SK-N-SH (cell line): ENCODE results near the gene RASGRF2. TPM values are rescaled to one million over a fixed set of nuclear protein-coding genes. Genes with fewer than 3 reads are reported as not detected.

Source experiments
- CTCF ChIA-PET: fragments of 300-600, 350-600 bp; formaldehyde crosslinking; extraction: SDS; loops from one replicate; lab custom pipeline; 2021; lab: Yijun Ruan, JAX
- POLR2A ChIA-PET: fragments of 350-600 bp; sonication (Branson Sonifier 250); formaldehyde crosslinking; extraction: SDS; loops from one replicate; lab custom pipeline; 2020; ENCODE audit warnings: antibody characterized with exemption, inconsistent platforms; lab: Yijun Ruan, JAX
- DNase-seq: peaks from one replicate; pipeline ENCODE4 v3.0.0; 2012
- H2AFZ ChIP-seq: fragments of 200-600 bp; sonication (generic); 2 replicates; pipeline ENCODE4 v1.8.1; 2016; ENCODE audit warnings: antibody characterized with exemption, mild to moderate bottlenecking, low read depth
- H3F3A ChIP-seq: fragments of 200-600 bp; sonication (generic); replicated peaks from 2 replicates; pipeline ENCODE3; 2016; ENCODE audit warnings: antibody characterized with exemption, mild to moderate bottlenecking; ENCODE audit not compliant: insufficient read depth
- H3K27ac ChIP-seq, 2 experiments: fragments of 200-500 bp in 1 of 2; fragments of 200-600 bp in 1 of 2; sonication (Bioruptor generic) in 1 of 2; sonication (generic), shearing (Covaris generic) in 1 of 2; 2 replicates each; pipeline versions ENCODE4 v1.5.1 to v1.6.1; 2014 to 2016; ENCODE audit warnings: low read depth in 2 of 2, inconsistent platforms in 1 of 2, low read length in 1 of 2, mild to moderate bottlenecking in 1 of 2, mixed read lengths in 1 of 2
- H3K27me3 ChIP-seq: fragments of 200-600 bp; sonication (generic), shearing (Covaris generic); 2 replicates; pipeline ENCODE4 v1.6.1; 2016; ENCODE audit warnings: mixed run types; ENCODE audit not compliant: insufficient read depth
- H3K36me3 ChIP-seq, 2 experiments: fragments of 200-500 bp in 1 of 2; fragments of 200-600 bp in 1 of 2; sonication (Bioruptor generic) in 1 of 2; sonication (generic) in 1 of 2; replicated peaks in 1 of 2; 2 replicates each; pipeline versions ENCODE3 to v1.5.1; 2014 to 2016; ENCODE audit warnings: low read length in 1 of 2, mild to moderate bottlenecking in 1 of 2; ENCODE audit not compliant: insufficient read depth in 2 of 2, control insufficient read depth in 1 of 2
- H3K4me1 ChIP-seq, 2 experiments: fragments of 200-500 bp in 1 of 2; fragments of 200-600 bp in 1 of 2; sonication (Bioruptor generic) in 1 of 2; sonication (generic), shearing (Covaris generic) in 1 of 2; 2 replicates each; pipeline versions ENCODE4 v1.5.1 to v1.6.1; 2014 to 2016; ENCODE audit warnings: low read depth in 1 of 2, low read length in 1 of 2, mixed run types in 1 of 2; ENCODE audit not compliant: insufficient read depth in 2 of 2, control insufficient read depth in 1 of 2
- H3K4me2 ChIP-seq: fragments of 200-600 bp; sonication (generic), shearing (Covaris generic); 2 replicates; pipeline ENCODE4 v1.6.1; 2017; ENCODE audit warnings: mixed run types
- H3K4me3 ChIP-seq, 2 experiments: fragments of 200-500 bp in 1 of 2; fragments of 200-600 bp in 1 of 2; sonication (Bioruptor generic) in 1 of 2; sonication (generic), shearing (Covaris generic) in 1 of 2; 2 replicates each; pipeline versions ENCODE4 v1.5.1 to v1.8.1; 2014 to 2016; ENCODE audit warnings: low read depth in 2 of 2, inconsistent platforms in 1 of 2, low read length in 1 of 2, mild to moderate bottlenecking in 1 of 2, mixed read lengths in 1 of 2, moderate library complexity in 1 of 2
- H3K79me2 ChIP-seq: fragments of 200-600 bp; sonication (generic); 2 replicates; pipeline ENCODE4 v1.8.1; 2017; ENCODE audit warnings: mild to moderate bottlenecking; ENCODE audit not compliant: insufficient read depth
- H3K9ac ChIP-seq: fragments of 200-600 bp; sonication (generic); 2 replicates; pipeline ENCODE4 v1.6.1; 2017; ENCODE audit warnings: mixed run types
- H3K9me2 ChIP-seq: fragments of 200-600 bp; sonication (generic); 2 replicates; pipeline ENCODE4 v1.6.1; 2017; ENCODE audit warnings: mixed run types
- H3K9me3 ChIP-seq: fragments of 200-600 bp; sonication (generic); 2 replicates; pipeline ENCODE4 v1.6.1; 2017; ENCODE audit warnings: mixed run types, mild to moderate bottlenecking, moderate library complexity
- H4K20me1 ChIP-seq: fragments of 200-600 bp; sonication (generic); 2 replicates; pipeline ENCODE4 v1.6.1; 2017; ENCODE audit warnings: mild to moderate bottlenecking, mixed run types; ENCODE audit not compliant: insufficient read depth
- NFIC ChIP-seq: IDR thresholded peaks from 2 replicates; pipeline ENCODE4 v1.4.0; 2012; ENCODE audit warnings: borderline replicate concordance
- NRF1 ChIP-seq: IDR thresholded peaks from 2 replicates; pipeline ENCODE4 v1.6.1; 2012; ENCODE audit warnings: low read depth, mild to moderate bottlenecking, low read length
- PBX3 ChIP-seq: IDR thresholded peaks from 2 replicates; pipeline ENCODE4; 2012
- RCOR1 ChIP-seq: fragments of 150-350 bp; IDR thresholded peaks from 2 replicates; pipeline ENCODE4 v1.6.1; 2017; ENCODE audit warnings: antibody characterized with exemption, low read length
- REST ChIP-seq: IDR thresholded peaks from 2 replicates; pipeline ENCODE4 v1.6.1; 2012; ENCODE audit warnings: mild to moderate bottlenecking, low read depth, low read length, moderate library complexity
- SMC3 ChIP-seq: IDR thresholded peaks from 2 replicates; pipeline ENCODE4 v1.6.1; 2012; ENCODE audit warnings: low read depth, low read length, improper control_type of control experiment
- TCF12 ChIP-seq: IDR thresholded peaks from 2 replicates; pipeline ENCODE4 v1.4.0; 2012
- TEAD4 ChIP-seq: IDR thresholded peaks from 2 replicates; pipeline ENCODE4 v1.4.0; 2012; ENCODE audit warnings: mild to moderate bottlenecking, borderline replicate concordance; ENCODE audit not compliant: insufficient read depth
- USF2 ChIP-seq: fragments of 150-350 bp; IDR thresholded peaks from 2 replicates; pipeline ENCODE4 v1.6.1; 2017; ENCODE audit warnings: antibody characterized with exemption, low read length, low read depth, borderline replicate concordance
- ZBTB33 ChIP-seq: IDR thresholded peaks from 2 replicates; pipeline ENCODE4 v1.4.0; 2012; ENCODE audit warnings: low read depth, borderline replicate concordance
- WGBS: methylation state at CpG from one replicate; pipeline ENCODE4 v1.1.6; 2017; ENCODE audit warnings: low lambda C conversion rate; 5-methylcytosine and 5-hydroxymethylcytosine counted together
- polyA plus RNA-seq, 3 experiments: library from polyadenylated mRNA; depleted of rRNA; stranded (reverse); fragments of >200 nt; gene quantifications; 2 replicates each; pipeline ENCODE4 v1.2.3, GENCODE V29; 2012

Gene RASGRF2
- polyA plus RNA-seq, 1 of the 3 experiments (the other 2 are of a cell fraction), result under 0.01 TPM

GRCh38 chr5:81216152-81216551 lies 256.0 kb downstream of the RASGRF2 start:
- no peak overlapping the region for H3K4me3 ChIP-seq
- H3K4me1 ChIP-seq, result no peaks in the 10 kb centered on the region
- no peaks in the 10 kb centered on the region for H3K27me3 ChIP-seq
- TF ChIP-seq TCF12 (no peak), USF2 (no peak), SMC3 (no peak), REST (no peak), PBX3 (no peak), NFIC (no peak), ZBTB33 (no peak), TEAD4 (no peak), RCOR1 (no peak), NRF1 (no peak)
- no peak overlapping the region for H3K27ac ChIP-seq
- no peak for DNase-seq
- H3K9me2 ChIP-seq, result no peaks in the 10 kb centered on the region
- H3F3A ChIP-seq, result no peaks in the 10 kb centered on the region
- POLR2A ChIA-PET, result no interaction called here
- no peak overlapping the region for H3K9ac ChIP-seq
- no peaks in the 10 kb centered on the region for H3K79me2 ChIP-seq
- no peaks in the 10 kb centered on the region for H3K36me3 ChIP-seq
- CTCF ChIA-PET, result interaction anchor here (1.3 kb wide), 1 partner anchor 9 kb away, joined by 3 read pairs; no protein-coding TSS in a partner anchor
- H3K9me3 ChIP-seq, result no peaks in the 10 kb centered on the region
- H3K4me2 ChIP-seq, result no peak overlapping the region
- no peak overlapping the region for H2AFZ ChIP-seq
- H4K20me1 ChIP-seq, result no peaks in the 10 kb centered on the region
- WGBS, result 80% methylated on average over 3 of the region's 3 CpGs
